Stimulated activated CD4-positive, alpha-beta T cell treated with anti-CD3 and anti-CD28 coated beads, Interleukin-4, amount 100 ng/mL, for 24 hours (primary cell): Measurements from ENCODE around the gene ACTR1A.

Experiments
- DNase-seq: peaks from one replicate; pipeline ENCODE4 v3.0.0-alpha.2; 2020

Gene ACTR1A

GRCh38 chr10:102452672-102453340 is 49.7 kb downstream of the ACTR1A start:
- DNase-seq, result peak; percentile 75

GRCh38 chr10:102451105-102451969 is 51.2 kb downstream of the ACTR1A start, which contains the start of gene C10orf95:
Gene C10orf95, minus strand, starts transcription at chr10:102451543. Its CDS starts 450 bp downstream, at chr10:102451093.
- no peak for DNase-seq

GRCh38 chr10:102450374-102451104 is 52.0 kb downstream of the ACTR1A start:
- DNase-seq, result peak; percentile 81

- no peak for DNase-seq
Observed at GRCh38 chr10:102450124-102450373, 52.5 kb downstream of the ACTR1A start.

- peak; percentile 88 for DNase-seq
Observed at GRCh38 chr10:102449321-102450123, 53.0 kb downstream of the ACTR1A start.

- no peak for DNase-seq
Observed at GRCh38 chr10:102444851-102445250, 57.7 kb downstream of the ACTR1A start.

GRCh38 chr10:102438374-102438773 is 64.1 kb downstream of the ACTR1A start:
- DNase-seq, result no peak

GRCh38 chr10:102437515-102437914 is 65.0 kb downstream of the ACTR1A start:
- no peak for DNase-seq

GRCh38 chr10:102436312-102436711 is 66.2 kb downstream of the ACTR1A start:
- DNase-seq, result no peak

- DNase-seq, result peak; percentile 35
Observed at GRCh38 chr10:102435529-102436233, 66.8 kb downstream of the ACTR1A start.

GRCh38 chr10:102435133-102435497 is 67.4 kb downstream of the ACTR1A start:
- no peak for DNase-seq

GRCh38 chr10:102434394-102435132 is 67.9 kb downstream of the ACTR1A start:
- DNase-seq, result no peak

- DNase-seq, result no peak
Observed at GRCh38 chr10:102433619-102434046, 68.9 kb downstream of the ACTR1A start.

GRCh38 chr10:102432162-102432950 is 70.2 kb downstream of the ACTR1A start, which contains the start of gene CUEDC2:
Gene CUEDC2, minus strand, starts transcription at chr10:102432574. Its CDS starts 7,386 bp downstream, at chr10:102425188.
- peak; percentile 96 for DNase-seq

- no peak for DNase-seq
Observed at GRCh38 chr10:102431452-102432124, 70.9 kb downstream of the ACTR1A start.

GRCh38 chr10:102429468-102429867 is 73.0 kb downstream of the ACTR1A start:
- no peak for DNase-seq
